Peyer's patch (tissue), 4 donors: ENCODE results near the gene GPSM1.

Source experiments
- POLR2A ChIP-seq, 2 donors: fragments of 450-650 bp; IDR thresholded peaks; one replicate each; pipeline ENCODE4 v1.5.1; 2017; ENCODE audit warnings: antibody characterized with exemption in 2 of 2, mild to moderate bottlenecking in 2 of 2, moderate library complexity in 2 of 2
- TF ChIP-seq, protein P1 (sequence below), 6 experiments: fragments of 450-650 bp in 4 of 6; fragments of 200-600 bp in 2 of 6; sonication (generic) in 1 of 6; IDR thresholded peaks; one replicate each; pipeline ENCODE4 v1.5.1; 2017 to 2019; ENCODE audit warnings: antibody characterized with exemption in 6 of 6, mild to moderate bottlenecking in 3 of 6, moderate library complexity in 1 of 6

DNA sequence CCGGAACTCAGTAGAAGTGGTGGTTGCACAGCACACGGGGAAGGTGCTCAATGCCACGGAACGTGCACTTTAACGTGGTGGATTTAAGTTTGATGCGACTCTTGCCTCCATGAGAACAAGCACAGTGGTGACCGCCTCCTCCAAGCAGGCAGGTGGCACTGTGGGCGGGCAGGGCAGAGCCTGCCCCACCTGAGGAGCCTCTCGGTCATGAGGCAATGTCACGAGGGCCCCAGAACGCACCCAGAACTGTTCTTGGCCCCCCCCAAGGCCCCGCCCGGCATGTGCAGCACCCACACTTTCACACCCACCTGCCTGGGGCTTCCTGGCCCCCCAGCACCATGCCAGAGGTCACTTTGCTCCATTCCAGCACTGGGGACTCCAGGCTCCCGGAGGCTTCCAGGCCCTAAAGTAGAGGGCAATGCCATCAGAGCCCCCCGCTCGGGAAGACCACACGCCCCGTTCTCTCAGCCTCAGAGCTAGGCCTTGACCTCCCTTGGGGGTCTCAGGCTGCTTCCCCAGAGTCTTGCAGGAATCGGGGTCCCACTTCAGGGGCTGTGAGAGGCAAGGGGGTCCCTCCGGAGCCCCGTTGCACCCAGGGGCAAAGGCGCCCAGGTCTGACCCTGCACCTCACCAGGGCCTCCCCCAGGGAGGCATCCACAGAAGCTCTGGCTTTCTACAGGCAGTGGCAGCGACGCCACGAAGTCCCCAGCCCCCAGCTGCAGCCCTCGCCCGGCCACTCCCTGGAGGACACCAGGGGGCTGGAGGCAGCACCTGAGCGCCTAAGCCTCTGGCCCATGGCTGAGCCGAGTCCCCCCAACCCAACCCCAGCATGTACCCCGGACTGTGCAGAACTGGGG, 37.5 kb upstream of the GPSM1 start:
- TF ChIP-seq, protein P1, sequence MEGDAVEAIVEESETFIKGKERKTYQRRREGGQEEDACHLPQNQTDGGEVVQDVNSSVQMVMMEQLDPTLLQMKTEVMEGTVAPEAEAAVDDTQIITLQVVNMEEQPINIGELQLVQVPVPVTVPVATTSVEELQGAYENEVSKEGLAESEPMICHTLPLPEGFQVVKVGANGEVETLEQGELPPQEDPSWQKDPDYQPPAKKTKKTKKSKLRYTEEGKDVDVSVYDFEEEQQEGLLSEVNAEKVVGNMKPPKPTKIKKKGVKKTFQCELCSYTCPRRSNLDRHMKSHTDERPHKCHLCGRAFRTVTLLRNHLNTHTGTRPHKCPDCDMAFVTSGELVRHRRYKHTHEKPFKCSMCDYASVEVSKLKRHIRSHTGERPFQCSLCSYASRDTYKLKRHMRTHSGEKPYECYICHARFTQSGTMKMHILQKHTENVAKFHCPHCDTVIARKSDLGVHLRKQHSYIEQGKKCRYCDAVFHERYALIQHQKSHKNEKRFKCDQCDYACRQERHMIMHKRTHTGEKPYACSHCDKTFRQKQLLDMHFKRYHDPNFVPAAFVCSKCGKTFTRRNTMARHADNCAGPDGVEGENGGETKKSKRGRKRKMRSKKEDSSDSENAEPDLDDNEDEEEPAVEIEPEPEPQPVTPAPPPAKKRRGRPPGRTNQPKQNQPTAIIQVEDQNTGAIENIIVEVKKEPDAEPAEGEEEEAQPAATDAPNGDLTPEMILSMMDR (IDR thresholded peaks at IDR 0.05), result no peak
- no peak for TF ChIP-seq POLR2A (IDR thresholded peaks at IDR 0.05)
